ENCODE results near the gene GALNT16.

Gene GALNT16

DNA sequence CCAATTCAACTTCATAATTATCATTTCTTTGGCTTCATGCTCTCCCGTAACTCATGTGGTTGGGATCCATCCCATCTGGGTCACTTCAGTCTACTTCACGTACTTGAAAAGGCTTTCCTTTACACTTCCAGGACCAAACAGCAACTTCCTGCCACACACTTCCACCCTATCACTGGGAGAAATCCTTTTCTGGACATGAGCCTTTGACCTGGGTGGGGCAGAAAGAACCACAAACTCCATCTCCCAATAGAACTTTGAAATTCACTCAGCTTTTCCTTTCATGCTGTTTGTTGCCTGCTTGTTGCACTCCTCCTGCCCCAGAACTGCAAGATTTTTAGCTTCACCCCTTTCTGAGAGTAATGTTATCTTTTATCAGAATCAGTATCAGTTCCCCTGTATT lies 18.4 kb upstream of the GALNT16 start:
- no peak overlapping the region for H3K4me3 ChIP-seq (ENCODE audit: low read depth, low read length)
- TF ChIP-seq, protein P1, sequence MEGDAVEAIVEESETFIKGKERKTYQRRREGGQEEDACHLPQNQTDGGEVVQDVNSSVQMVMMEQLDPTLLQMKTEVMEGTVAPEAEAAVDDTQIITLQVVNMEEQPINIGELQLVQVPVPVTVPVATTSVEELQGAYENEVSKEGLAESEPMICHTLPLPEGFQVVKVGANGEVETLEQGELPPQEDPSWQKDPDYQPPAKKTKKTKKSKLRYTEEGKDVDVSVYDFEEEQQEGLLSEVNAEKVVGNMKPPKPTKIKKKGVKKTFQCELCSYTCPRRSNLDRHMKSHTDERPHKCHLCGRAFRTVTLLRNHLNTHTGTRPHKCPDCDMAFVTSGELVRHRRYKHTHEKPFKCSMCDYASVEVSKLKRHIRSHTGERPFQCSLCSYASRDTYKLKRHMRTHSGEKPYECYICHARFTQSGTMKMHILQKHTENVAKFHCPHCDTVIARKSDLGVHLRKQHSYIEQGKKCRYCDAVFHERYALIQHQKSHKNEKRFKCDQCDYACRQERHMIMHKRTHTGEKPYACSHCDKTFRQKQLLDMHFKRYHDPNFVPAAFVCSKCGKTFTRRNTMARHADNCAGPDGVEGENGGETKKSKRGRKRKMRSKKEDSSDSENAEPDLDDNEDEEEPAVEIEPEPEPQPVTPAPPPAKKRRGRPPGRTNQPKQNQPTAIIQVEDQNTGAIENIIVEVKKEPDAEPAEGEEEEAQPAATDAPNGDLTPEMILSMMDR (IDR thresholded peaks at IDR 0.05; ENCODE audit: insufficient read depth, low read depth, low read length, missing control alignments) = no peak
- no peak for DNase-seq (ENCODE audit: low read depth)

DNA sequence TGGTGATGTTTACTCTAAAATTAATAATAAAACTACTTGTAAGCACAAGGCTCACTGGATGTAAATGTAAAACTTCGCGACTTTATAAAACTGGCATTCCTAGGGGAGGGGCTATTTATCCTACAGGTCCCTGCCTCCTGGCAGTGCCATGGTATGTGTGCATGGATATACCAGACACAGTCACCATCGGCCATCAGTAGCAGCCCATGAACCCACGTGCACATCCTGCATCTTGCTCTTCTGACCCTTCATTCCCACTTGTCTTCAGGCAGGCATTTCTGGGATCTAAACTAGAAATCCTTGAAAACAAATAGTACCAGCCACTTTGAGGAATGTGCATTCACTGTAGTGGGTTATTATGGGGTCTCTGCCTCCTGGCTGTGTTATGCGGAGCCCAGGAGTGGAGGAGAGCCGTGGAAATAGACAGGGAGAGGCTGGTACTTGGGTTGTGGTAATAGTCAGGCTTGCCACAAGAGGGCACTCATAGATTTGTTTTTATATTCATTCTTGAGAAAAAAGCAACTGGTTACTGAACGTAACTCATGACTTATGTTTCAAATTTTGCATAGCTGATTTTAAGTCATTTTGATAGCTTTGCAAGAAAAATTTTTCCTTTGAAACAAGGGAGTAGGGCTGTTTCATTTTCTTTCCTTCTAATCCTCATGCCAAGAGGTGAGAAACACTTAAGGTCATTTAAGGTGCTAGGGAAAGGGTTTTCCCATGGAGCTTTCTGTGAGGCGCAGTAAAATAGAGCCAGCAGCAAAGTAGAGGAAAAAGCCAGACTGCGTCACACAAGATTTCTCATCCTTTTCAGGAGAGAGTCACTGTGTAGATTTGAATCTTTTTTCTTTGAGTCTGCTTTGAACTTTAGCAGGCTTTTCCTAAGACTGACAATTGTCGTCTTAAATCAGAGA lies 17.4 kb upstream of the GALNT16 start:
- TF ChIP-seq, protein P1 (IDR thresholded peaks at IDR 0.05; ENCODE audit: insufficient read depth, low read depth, low read length, missing control alignments) = peak; percentile 60
- DNase-seq (ENCODE audit: low read depth) = peak; percentile 71
- H3K4me3 ChIP-seq (ENCODE audit: low read depth, low read length) = no peak overlapping the region

DNA sequence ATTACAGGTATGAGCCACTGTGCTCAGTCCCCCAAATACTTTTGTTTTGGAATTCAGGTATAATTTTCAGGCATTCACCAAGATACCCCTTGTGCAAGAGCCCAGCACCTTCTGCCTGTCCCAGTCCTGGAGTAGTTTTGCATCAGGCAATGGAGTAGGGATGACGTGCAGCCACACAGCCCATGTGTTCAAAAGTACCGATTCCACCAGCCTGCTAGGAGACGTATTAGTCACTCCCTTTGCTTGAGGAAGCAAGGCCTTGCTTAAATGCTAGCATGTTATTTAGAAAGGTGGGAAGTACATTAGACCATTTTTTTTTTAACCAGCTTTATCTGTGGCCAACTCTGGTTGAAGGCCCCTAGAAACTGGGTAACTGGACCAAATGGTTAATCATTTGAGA lies 15.0 kb upstream of the GALNT16 start:
- DNase-seq (ENCODE audit: low read depth) = no peak
- TF ChIP-seq, protein P1 (IDR thresholded peaks at IDR 0.05; ENCODE audit: insufficient read depth, low read depth, low read length, missing control alignments) = no peak

DNA sequence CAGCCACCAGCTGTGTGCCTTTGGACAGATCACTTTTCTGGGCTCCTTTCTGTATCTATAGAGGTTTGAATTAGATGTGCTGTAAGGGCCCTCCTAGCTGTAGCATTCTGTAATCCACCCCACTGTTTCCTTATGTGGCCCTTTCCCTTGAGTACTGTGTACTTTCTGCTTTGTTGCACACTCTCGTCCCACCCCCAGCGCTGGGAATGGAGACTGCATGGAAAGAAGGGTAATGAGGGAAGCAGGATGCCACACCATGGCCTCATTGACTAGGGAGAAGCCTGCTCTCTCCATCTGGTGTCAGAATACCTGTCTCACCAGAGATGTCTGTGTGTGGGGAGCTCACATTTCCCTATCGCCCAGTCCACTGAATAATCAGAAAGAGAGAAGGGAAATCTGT lies 13.6 kb upstream of the GALNT16 start:
- H3K4me3 ChIP-seq (ENCODE audit: low read depth, low read length) = no peak overlapping the region
- no peak for DNase-seq (ENCODE audit: low read depth)
- TF ChIP-seq, protein P1 (IDR thresholded peaks at IDR 0.05; ENCODE audit: insufficient read depth, low read depth, low read length, missing control alignments) = no peak

More for the DNA sequence above, 15.0 kb upstream of the GALNT16 start:
- no peak overlapping the region for H3K4me3 ChIP-seq (ENCODE audit: low read depth, low read length)

DNA sequence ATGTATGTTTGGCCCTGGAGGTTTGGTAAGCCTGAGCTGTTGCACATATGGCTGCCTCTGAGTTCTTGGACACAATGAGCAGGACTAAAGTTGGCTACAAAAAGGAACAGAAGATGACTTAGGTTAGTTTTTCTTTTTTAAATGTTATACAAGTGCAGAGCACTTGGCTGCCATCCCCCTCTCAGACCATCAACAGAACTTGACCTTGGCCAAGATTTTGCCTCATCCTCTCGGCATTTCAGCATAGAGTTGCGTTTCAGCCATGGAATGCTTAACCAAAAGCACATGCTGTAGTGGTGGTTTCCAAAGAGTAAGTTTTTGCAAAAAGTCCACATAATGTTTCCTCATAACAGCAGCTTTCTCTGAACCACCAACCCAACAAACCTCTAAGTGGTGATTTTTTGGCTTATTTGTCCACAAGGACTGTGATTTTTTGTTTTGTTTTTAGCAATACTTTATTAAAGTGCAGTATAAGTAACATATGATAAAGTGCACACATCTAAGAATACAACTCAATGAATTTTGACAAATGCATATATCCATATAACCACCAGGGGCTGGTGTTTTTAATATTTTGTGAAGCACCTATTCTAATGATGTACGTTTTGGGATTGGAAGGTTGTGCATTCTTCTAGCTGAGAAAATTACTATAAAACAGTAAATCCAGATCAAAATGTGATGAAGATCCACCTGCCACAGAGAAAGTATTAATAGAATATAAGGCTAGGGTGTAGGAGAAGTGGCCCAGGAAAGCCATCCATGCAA lies 12.1 kb upstream of the GALNT16 start:
- TF ChIP-seq, protein P1 (IDR thresholded peaks at IDR 0.05; ENCODE audit: insufficient read depth, low read depth, low read length, missing control alignments) = no peak
- no peak overlapping the region for H3K4me3 ChIP-seq (ENCODE audit: low read depth, low read length)
- no peak for DNase-seq (ENCODE audit: low read depth)

DNA sequence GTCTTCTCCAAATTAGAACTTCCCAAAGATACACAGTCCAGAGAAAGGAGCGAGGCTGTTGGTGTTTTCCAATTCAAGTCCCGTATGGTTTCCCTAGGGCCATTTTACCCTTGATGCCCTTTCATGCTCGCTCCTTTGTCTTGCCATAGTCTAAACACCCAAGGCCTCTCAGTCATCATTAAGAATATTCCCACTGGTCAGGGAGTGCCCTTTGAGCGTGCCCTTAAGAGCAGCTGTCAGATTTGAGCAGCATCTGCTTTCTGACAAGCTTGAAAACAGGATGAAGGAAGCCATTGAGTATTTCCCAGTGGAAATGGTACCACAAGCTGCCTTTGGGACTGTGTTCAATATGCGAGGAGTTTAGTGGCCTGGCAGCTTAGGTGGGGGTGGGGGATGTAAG lies 10.4 kb upstream of the GALNT16 start:
- TF ChIP-seq, protein P1 (IDR thresholded peaks at IDR 0.05; ENCODE audit: insufficient read depth, low read depth, low read length, missing control alignments) = no peak
- no peak for DNase-seq (ENCODE audit: low read depth)
- H3K4me3 ChIP-seq (ENCODE audit: low read depth, low read length) = no peak overlapping the region

Measured in GM12865 (cell line).